DND-41 (cell line): Measurements from ENCODE around the gene PHGDH.

Experiments
- EZH2 ChIP-seq: IDR thresholded peaks from 3 replicates; pipeline ENCODE4 v1.6.1; 2012; ENCODE audit warnings: borderline replicate concordance, low read depth, mild to moderate bottlenecking, moderate library complexity, low read length, inconsistent platforms; ENCODE audit not compliant: severe bottlenecking
- TF ChIP-seq, protein P1 (sequence below): IDR thresholded peaks from 2 replicates; pipeline ENCODE4 v1.5.1; 2012; ENCODE audit warnings: borderline replicate concordance, low read length, moderate library complexity, mild to moderate bottlenecking; ENCODE audit not compliant: poor library complexity, severe bottlenecking; ENCODE audit errors: extremely low read depth

DNA sequence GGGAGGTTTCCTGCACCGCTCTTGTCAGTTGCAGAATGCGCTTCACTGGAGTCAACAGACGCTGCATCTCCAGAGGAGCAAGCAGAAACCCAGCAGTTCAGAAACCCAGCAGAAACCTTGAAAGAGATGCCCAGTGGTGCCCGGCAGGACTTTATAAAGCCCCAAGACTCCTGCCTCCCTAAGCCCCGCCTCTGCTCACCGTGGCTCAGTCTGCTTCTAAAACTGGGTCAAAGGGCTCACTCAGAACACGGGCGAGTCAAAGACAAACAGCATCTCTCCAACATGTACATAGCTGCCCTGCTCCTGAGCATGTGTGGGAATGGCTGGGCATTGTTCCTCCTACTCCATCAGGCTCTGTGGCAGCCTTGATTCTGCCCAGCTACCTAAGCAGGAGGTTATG is 57.0 kb downstream of the PHGDH start, which contains the start of gene HMGCS2:
- no peak for TF ChIP-seq EZH2
- TF ChIP-seq, protein P1, sequence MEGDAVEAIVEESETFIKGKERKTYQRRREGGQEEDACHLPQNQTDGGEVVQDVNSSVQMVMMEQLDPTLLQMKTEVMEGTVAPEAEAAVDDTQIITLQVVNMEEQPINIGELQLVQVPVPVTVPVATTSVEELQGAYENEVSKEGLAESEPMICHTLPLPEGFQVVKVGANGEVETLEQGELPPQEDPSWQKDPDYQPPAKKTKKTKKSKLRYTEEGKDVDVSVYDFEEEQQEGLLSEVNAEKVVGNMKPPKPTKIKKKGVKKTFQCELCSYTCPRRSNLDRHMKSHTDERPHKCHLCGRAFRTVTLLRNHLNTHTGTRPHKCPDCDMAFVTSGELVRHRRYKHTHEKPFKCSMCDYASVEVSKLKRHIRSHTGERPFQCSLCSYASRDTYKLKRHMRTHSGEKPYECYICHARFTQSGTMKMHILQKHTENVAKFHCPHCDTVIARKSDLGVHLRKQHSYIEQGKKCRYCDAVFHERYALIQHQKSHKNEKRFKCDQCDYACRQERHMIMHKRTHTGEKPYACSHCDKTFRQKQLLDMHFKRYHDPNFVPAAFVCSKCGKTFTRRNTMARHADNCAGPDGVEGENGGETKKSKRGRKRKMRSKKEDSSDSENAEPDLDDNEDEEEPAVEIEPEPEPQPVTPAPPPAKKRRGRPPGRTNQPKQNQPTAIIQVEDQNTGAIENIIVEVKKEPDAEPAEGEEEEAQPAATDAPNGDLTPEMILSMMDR = no peak
